Measurements from ENCODE around the gene SH3RF2.
"Not testable (repeated sequence)": the region's sequence is repeated elsewhere in the genome, so short reads cannot be mapped to it uniquely, and the experiment has no call there.

SH3RF2 gene

GRCh38 chr5:145976431-145977155 is 40.2 kb downstream of the SH3RF2 start:
- no peak for FAIRE-seq
- DNase-seq (ENCODE audit: insufficient read length, low spot score): no peak

GRCh38 chr5:145978171-145978570 is 41.8 kb downstream of the SH3RF2 start:
- no peak for FAIRE-seq
- DNase-seq (ENCODE audit: insufficient read length, low spot score): no peak

GRCh38 chr5:145978708-145979107 is 42.3 kb downstream of the SH3RF2 start:
- FAIRE-seq (no peak), DNase-seq (ENCODE audit: insufficient read length, low spot score) (no peak)

- no peak for DNase-seq (ENCODE audit: insufficient read length, low spot score)
- no peak for FAIRE-seq
These were observed 43.2 kb downstream of the SH3RF2 start for GRCh38 chr5:145979270-145980223.

GRCh38 chr5:145980259-145980658 is 43.9 kb downstream of the SH3RF2 start:
- FAIRE-seq: no peak
- no peak for DNase-seq (ENCODE audit: insufficient read length, low spot score)

GRCh38 chr5:145980718-145981117 is 44.3 kb downstream of the SH3RF2 start:
- DNase-seq (ENCODE audit: insufficient read length, low spot score) (no peak), FAIRE-seq (no peak)

- no peak for FAIRE-seq
- no peak for DNase-seq (ENCODE audit: insufficient read length, low spot score)
These were observed 45.5 kb downstream of the SH3RF2 start for GRCh38 chr5:145981589-145982571.

- DNase-seq (ENCODE audit: insufficient read length, low spot score) (no peak), FAIRE-seq (no peak)
These were observed 46.4 kb downstream of the SH3RF2 start for GRCh38 chr5:145982572-145983318.

GRCh38 chr5:145983446-145983845 is 47.1 kb downstream of the SH3RF2 start:
- no peak for FAIRE-seq
- DNase-seq (ENCODE audit: insufficient read length, low spot score): no peak

- no peak for DNase-seq (ENCODE audit: insufficient read length, low spot score)
- no peak for FAIRE-seq
These were observed 47.7 kb downstream of the SH3RF2 start for GRCh38 chr5:145984072-145984471.

- FAIRE-seq (no peak), DNase-seq (ENCODE audit: insufficient read length, low spot score) (no peak)
These were observed 51.5 kb downstream of the SH3RF2 start for GRCh38 chr5:145987856-145988255.

- no peak for DNase-seq (ENCODE audit: insufficient read length, low spot score)
- no peak for FAIRE-seq
These were observed 52.6 kb downstream of the SH3RF2 start for GRCh38 chr5:145988993-145989392.

GRCh38 chr5:145989428-145989827 is 53.0 kb downstream of the SH3RF2 start:
- DNase-seq (ENCODE audit: insufficient read length, low spot score) (no peak), FAIRE-seq (no peak)

- FAIRE-seq: no peak
- no peak for DNase-seq (ENCODE audit: insufficient read length, low spot score)
These were observed 53.8 kb downstream of the SH3RF2 start for GRCh38 chr5:145990170-145990569.

GRCh38 chr5:145991044-145991575 is 54.7 kb downstream of the SH3RF2 start:
- FAIRE-seq: no peak
- DNase-seq (ENCODE audit: insufficient read length, low spot score): no peak

GRCh38 chr5:145993538-145993937 is 57.2 kb downstream of the SH3RF2 start:
- not testable (repeated sequence) for FAIRE-seq; DNase-seq (ENCODE audit: insufficient read length, low spot score)

- FAIRE-seq (no peak), DNase-seq (ENCODE audit: insufficient read length, low spot score) (no peak)
These were observed 59.8 kb downstream of the SH3RF2 start for GRCh38 chr5:145996135-145996534.

GRCh38 chr5:145999208-145999607 is 62.8 kb downstream of the SH3RF2 start:
- DNase-seq (ENCODE audit: insufficient read length, low spot score) (no peak), FAIRE-seq (no peak)

- DNase-seq (ENCODE audit: insufficient read length, low spot score): no peak
- FAIRE-seq: no peak
These were observed 63.7 kb downstream of the SH3RF2 start for GRCh38 chr5:146000072-146000471.

All from GM19239 (cell line).